Activated naive CD8-positive, alpha-beta T cell treated with anti-CD3 and anti-CD28 coated beads for 36 hours (primary cell): ENCODE measurements around the gene RND2. TPM values are rescaled to one million over a fixed set of nuclear protein-coding genes. Genes with fewer than 3 reads are reported as not detected.
"Not testable (repeated sequence)": the region's sequence is repeated elsewhere in the genome, so short reads cannot be mapped to it uniquely, and the experiment has no call there.

ENCODE experiments used
- DNase-seq: peaks from one replicate; pipeline ENCODE4 v3.0.0; 2021
- H3K27ac Mint-ChIP-seq: one replicate; pipeline ENCODE4 v1.8.0; 2022; ENCODE audit warnings: mild to moderate bottlenecking, moderate library complexity, mixed read lengths
- H3K27me3 Mint-ChIP-seq: one replicate; pipeline ENCODE4 v1.8.0; 2022; ENCODE audit warnings: mild to moderate bottlenecking, mixed read lengths
- H3K36me3 Mint-ChIP-seq: one replicate; pipeline ENCODE4 v1.8.0; 2021; ENCODE audit warnings: mild to moderate bottlenecking, mixed read lengths
- H3K4me1 Mint-ChIP-seq: one replicate; pipeline ENCODE4 v1.8.0; 2021; ENCODE audit warnings: mixed read lengths
- H3K4me3 Mint-ChIP-seq: one replicate; pipeline ENCODE4 v1.8.0; 2022; ENCODE audit warnings: mild to moderate bottlenecking, moderate library complexity, mixed read lengths
- H3K9me3 Mint-ChIP-seq: one replicate; pipeline ENCODE4 v1.8.0; 2022; ENCODE audit warnings: mixed read lengths
- total RNA-seq, 2 experiments: library from RNA; stranded (reverse); gene quantifications; one replicate each; pipeline ENCODE4 v1.2.3, GENCODE V29; 2021

The RND2 gene
- total RNA-seq, 2 experiments from 2014 or later: not detected

DNA sequence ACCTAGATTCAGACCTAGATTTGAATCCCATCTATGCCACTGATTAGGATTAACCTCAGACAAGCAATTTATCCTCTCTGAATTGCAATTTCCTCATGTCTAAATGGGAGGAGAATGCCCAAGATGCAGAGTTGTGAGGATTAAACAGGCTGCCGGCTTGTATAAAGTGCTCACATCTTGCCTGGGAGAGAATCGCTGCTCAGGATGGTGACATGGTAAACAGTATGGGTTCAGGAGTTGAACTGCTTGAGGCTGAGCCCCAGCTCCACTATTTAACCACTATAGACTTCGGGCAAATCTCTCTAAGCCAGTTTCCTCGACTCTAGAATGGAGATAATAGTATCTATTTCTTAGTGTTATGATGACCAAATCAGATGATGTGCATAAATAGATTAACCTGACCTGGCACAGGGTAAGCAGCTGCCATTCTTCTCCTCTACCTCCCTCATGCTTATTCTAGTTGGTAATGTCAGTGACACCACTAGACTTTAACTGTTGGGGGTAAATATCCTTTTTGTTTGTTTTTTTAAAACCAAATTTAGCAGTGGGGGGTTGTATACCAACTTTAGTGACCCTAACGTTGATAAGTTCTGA lies 27.5 kb upstream of the RND2 start:
- DNase-seq: no peak
- Mint-ChIP-seq H3K4me1 (peaks cover 32% of the 10 kb centered on the region), H3K36me3 (peaks cover 43% of the 10 kb centered on the region), H3K27ac (peak overlapping the region; percentile 99), H3K4me3 (peak overlapping the region; percentile 96), H3K27me3 (no peaks in the 10 kb centered on the region), H3K9me3 (no peaks in the 10 kb centered on the region)

DNA sequence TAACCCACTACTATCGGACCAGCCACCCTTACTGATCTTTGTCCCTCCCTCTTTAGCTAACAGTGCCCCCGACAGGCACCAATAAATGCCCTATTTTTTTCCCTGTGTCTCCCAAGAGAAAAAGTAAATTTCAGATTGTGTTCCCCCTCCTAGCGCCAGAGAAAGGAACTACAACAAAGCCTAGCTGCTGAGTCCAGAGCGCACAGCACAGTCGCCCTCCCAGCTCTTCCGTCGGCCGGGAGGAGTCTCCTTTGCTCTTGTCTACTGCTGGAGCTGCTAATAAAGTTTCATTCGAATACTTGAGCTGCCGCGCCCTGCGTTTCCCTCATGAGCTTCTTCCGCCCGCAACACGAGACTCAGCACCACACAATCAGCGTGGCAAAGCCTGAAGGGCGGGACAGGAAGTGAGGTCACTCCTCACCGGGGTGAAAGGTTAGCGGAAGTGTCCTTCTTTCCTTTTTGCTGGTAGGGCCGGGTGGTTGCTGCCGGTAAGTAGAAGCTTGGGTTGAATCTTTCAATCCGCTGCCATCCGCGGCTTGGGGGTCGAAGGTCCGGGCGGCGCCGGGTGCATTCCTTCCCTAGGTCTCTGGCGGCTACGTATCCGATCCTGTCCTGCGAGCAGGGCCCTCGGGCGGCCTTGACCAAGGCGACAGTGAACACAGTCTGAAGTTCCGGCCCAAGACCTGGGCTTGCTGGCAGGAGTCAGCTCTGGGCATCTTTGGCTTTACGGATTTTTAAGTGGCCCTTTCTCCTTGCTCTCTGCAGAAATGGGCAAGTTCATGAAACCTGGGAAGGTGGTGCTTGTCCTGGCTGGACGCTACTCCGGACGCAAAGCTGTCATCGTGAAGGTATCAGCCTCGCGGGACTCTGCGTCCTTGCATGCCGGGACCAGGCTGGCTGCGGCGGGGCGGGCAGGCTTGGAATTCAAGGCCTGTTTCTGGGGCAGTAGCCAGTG lies 26.8 kb upstream of the RND2 start, which contains the start of gene RPL27:
TSS of gene RPL27 (plus strand) at position 436 of the 955 bp plus-strand sequence. CDS start at position 768, 332 bp downstream.
- peak; percentile 95 for DNase-seq
- peak within 1 kb of the TSS; percentile 99 for H3K27ac Mint-ChIP-seq
- H3K9me3 Mint-ChIP-seq: no peaks in the 10 kb centered on the region
- peak within 1 kb of the TSS; percentile 96 for H3K4me3 Mint-ChIP-seq
- H3K36me3 Mint-ChIP-seq: peaks cover 48% of the 10 kb centered on the region
- no peaks in the 10 kb centered on the region for H3K27me3 Mint-ChIP-seq
- H3K4me1 Mint-ChIP-seq: peaks cover 35% of the 10 kb centered on the region

GRCh38 chr17:42999003-42999525 lies 26.0 kb upstream of the RND2 start:
- no peak for DNase-seq
- H3K27ac Mint-ChIP-seq: peak overlapping the region; percentile 99
- peak overlapping the region; percentile 96 for H3K4me3 Mint-ChIP-seq
- H3K4me1 Mint-ChIP-seq: peaks cover 36% of the 10 kb centered on the region
- H3K27me3 Mint-ChIP-seq: no peaks in the 10 kb centered on the region
- H3K36me3 Mint-ChIP-seq: peaks cover 49% of the 10 kb centered on the region
- no peaks in the 10 kb centered on the region for H3K9me3 Mint-ChIP-seq

- H3K27me3 Mint-ChIP-seq, H3K9me3 Mint-ChIP-seq, DNase-seq: not testable (repeated sequence)
- Mint-ChIP-seq H3K4me1 (peaks cover 36% of the 10 kb centered on the region), H3K27ac (peak overlapping the region; percentile 78), H3K36me3 (peaks cover 44% of the 10 kb centered on the region), H3K4me3 (peak overlapping the region; percentile 65)
Observed at GRCh38 chr17:43000894-43001293, 24.1 kb upstream of the RND2 start.

DNA sequence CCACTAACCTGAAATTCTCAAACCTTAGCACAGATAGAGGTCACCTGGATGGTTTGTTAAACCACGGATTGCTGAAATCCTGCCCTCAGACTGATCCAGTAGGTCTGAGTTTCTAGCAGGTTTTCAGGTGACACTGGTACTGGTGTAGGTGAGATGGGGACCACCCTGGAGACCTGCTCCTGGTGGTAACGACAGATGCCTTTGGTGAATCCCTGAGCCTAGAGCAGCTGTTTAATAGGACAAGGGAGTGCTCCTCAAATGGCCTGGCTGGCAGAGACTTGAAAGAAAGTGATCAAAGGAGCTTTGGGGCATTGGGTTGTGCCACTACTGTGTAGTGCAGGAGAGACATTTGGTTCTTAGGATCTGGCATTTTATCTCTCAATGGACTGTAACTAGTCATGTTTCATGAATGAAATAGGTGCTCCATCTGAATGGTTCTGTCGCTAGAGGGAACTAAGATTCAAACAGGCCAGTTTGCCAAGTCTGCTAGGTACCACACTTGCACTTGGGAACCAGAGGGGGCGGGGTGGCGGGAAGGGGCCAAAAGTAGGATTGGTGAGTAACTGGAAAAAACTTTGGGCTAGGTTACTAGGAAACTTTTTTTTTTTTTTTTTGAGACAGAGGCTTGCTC lies 21.4 kb upstream of the RND2 start:
- Mint-ChIP-seq H3K9me3 (no peaks in the 10 kb centered on the region), H3K4me1 (peaks cover 28% of the 10 kb centered on the region), H3K27ac (peak overlapping the region; percentile 78)

GRCh38 chr17:43006639-43007551 lies 18.1 kb upstream of the RND2 start, which contains the start of gene IFI35:
Gene IFI35 (plus strand): TSS chr17:43006784. CDS start chr17:43006948, 164 bp downstream.
- DNase-seq: peak; percentile 89
- H3K4me1 Mint-ChIP-seq: peaks cover 14% of the 10 kb centered on the region
- peak within 1 kb of the TSS; percentile 100 for H3K4me3 Mint-ChIP-seq
- H3K9me3 Mint-ChIP-seq: no peaks in the 10 kb centered on the region
- H3K27ac Mint-ChIP-seq: peak within 1 kb of the TSS; percentile 100
- H3K36me3 Mint-ChIP-seq: peaks cover 18% of the 10 kb centered on the region
- no peaks in the 10 kb centered on the region for H3K27me3 Mint-ChIP-seq

More for the DNA sequence above, 21.4 kb upstream of the RND2 start:
- DNase-seq: no peak
- Mint-ChIP-seq H3K27me3 (no peaks in the 10 kb centered on the region), H3K36me3 (peaks cover 47% of the 10 kb centered on the region), H3K4me3 (no peak overlapping the region)

DNA sequence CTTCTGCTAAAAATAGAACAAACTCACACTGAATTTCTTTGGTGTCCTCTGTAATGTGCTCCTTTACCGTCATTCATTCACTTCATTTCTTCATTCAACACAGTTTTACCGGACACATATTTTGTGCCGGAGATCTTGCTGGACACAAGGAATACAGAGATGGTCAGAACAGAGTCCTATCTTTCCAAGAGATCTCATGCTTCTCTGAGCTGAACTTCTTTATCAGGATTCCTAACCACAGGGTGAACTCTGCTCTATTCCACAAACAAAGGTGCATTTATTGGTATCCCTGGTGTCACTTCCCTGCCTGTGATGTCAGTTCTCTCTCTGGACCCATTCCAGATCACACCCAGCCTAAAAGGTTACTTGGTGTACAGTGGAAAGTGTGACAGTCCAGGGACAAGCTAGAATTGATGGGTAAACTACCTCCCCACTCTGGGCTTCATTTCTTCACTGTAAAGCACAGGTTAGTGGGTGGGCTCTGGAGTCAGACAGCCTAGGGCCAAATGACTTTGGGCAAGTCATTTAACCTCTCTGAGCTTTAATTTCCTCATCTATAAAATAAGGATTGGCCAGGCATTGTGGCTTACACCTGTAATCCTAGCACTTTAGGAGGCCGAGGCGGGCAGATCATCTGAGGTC lies 14.2 kb upstream of the RND2 start:
- H3K9me3 Mint-ChIP-seq: no peaks in the 10 kb centered on the region
- DNase-seq: no peak
- H3K27ac Mint-ChIP-seq: peak overlapping the region; percentile 23
- peaks cover 7% of the 10 kb centered on the region for H3K4me1 Mint-ChIP-seq
- no peaks in the 10 kb centered on the region for H3K27me3 Mint-ChIP-seq
- H3K4me3 Mint-ChIP-seq: no peak overlapping the region
- peaks cover 7% of the 10 kb centered on the region for H3K36me3 Mint-ChIP-seq

DNA sequence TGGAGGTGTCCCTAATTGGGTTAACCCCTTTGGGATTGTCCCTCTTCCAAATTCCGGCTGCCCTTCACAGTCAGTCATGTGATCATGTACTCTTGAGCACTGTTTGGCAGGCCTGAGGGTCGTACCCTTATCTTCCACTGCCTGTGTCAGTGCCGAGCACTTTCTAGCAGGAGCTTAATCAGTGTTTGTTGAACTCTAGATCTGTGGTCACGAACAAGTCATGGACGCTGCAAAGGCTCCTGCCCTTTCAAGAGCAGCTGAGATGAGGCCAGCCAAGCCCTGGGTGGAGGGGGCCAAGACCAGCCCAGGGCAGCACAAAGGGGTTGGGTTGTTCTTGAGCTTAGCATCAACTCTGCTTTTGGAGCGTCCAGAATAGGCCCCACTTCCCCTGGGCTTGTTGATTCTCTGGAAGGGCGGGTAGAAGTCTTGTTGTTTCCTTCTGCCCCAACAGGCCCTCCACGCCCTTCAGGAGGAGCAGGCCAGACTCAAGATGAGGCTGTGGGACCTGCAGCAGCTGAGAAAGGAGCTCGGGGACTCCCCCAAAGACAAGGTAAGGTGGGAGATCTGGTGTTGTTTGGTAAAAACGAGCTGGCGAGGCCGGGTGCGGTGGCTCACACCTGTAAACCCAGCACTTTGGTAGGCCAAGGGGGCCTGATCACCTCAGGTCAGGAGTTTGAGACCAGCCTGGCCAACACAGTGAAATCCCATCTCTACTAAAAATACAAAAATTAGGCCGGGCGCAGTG lies 13.1 kb upstream of the RND2 start:
- no peak for DNase-seq
- H3K27me3 Mint-ChIP-seq: no peaks in the 10 kb centered on the region
- H3K27ac Mint-ChIP-seq: no peak overlapping the region
- H3K4me3 Mint-ChIP-seq: no peak overlapping the region
- peaks cover 2% of the 10 kb centered on the region for H3K36me3 Mint-ChIP-seq
- no peaks in the 10 kb centered on the region for H3K9me3 Mint-ChIP-seq
- H3K4me1 Mint-ChIP-seq: peaks cover 4% of the 10 kb centered on the region

- no peak overlapping the region for H3K27ac Mint-ChIP-seq
- H3K27me3 Mint-ChIP-seq: no peaks in the 10 kb centered on the region
- peaks cover 4% of the 10 kb centered on the region for H3K4me1 Mint-ChIP-seq
- H3K36me3 Mint-ChIP-seq: peaks cover 2% of the 10 kb centered on the region
- no peak for DNase-seq
- no peaks in the 10 kb centered on the region for H3K9me3 Mint-ChIP-seq
- no peak overlapping the region for H3K4me3 Mint-ChIP-seq
Observed at GRCh38 chr17:43013296-43013695, 11.7 kb upstream of the RND2 start.

- Mint-ChIP-seq H3K4me3 (no peak overlapping the region), H3K4me1 (peaks cover 7% of the 10 kb centered on the region), H3K27me3 (no peaks in the 10 kb centered on the region), H3K27ac (no peak overlapping the region), H3K36me3 (peaks cover 2% of the 10 kb centered on the region), H3K9me3 (no peaks in the 10 kb centered on the region)
- DNase-seq: no peak
Observed at GRCh38 chr17:43014020-43014648, 10.9 kb upstream of the RND2 start.

DNA sequence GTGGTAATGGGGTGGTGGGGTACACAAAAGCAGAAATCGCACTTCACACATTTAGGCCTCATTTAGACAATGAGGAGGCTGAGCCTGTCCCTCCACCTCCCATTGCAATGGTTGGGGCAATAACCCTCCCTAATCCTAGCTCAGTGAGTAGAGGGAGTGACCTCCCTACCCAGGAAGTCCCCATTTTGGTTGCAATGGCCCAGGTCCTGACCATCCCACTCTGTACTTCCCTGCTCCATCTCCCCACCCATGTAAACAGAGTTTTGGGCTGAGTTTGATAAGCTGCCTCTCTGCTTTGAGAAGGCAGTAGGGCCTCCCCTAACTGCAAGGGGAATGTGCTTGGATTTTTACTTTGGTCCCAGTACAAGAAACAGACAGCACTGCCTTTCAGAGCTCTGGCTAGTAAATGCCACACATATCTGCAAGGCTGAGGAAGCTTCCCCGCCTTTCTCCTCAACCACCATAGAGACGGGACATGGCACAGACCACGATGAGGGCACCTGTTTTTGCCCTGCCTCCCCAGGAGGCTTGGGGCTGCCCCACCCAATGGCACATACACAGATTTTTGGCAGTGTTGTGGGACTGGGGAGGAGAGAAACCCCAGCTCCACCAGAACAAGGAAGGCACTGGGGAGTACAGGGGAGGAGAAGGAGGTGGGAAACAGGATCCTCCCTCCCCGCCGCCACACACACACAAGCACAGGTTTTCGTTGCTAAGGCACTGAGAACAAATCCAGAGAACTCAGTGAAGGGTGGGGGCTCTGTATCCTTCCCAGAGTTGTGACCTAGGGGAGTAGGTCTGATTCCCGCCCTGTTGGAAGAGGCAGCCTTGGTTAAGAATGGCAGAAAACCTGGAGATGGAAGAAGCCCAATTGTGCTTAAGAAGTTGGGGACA lies 10.1 kb upstream of the RND2 start:
- H3K4me3 Mint-ChIP-seq: no peak overlapping the region
- H3K36me3 Mint-ChIP-seq: peaks cover 2% of the 10 kb centered on the region
- no peaks in the 10 kb centered on the region for H3K9me3 Mint-ChIP-seq
- no peak for DNase-seq
- H3K27ac Mint-ChIP-seq: no peak overlapping the region
- no peaks in the 10 kb centered on the region for H3K27me3 Mint-ChIP-seq
- peaks cover 14% of the 10 kb centered on the region for H3K4me1 Mint-ChIP-seq

DNA sequence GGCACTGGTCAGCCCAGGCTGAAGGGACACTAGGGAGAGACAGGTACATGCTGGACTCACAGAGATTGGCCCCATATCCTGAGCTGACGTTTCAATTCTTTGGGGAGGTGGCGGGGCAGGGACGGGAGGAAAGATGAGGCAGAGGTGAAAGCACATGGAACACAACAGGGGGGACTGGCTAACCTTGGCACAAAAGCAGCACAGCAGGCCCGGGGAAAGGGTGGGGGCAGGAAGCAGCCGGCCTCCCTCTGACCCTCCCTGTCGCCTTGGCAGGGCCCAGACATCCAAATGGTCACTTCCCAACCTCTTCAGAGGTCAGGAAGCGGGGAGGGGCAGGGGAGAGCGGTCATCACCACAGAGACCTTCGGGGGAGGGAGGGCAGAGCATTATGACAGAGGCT lies 9.5 kb upstream of the RND2 start:
- DNase-seq: no peak
- Mint-ChIP-seq H3K4me1 (peaks cover 17% of the 10 kb centered on the region), H3K4me3 (no peak overlapping the region), H3K27ac (no peak overlapping the region), H3K9me3 (no peaks in the 10 kb centered on the region), H3K36me3 (peaks cover 2% of the 10 kb centered on the region), H3K27me3 (no peaks in the 10 kb centered on the region)
